Measurements from ENCODE around the gene GAMT. TPM values are rescaled to one million over a fixed set of nuclear protein-coding genes. Genes with fewer than 3 reads are reported as not detected.

The GAMT gene
- 20.0 and 22.1 TPM in 2 replicates for total RNA-seq
- polyA plus RNA-seq, result 36.9 and 46.8 TPM in 2 replicates
- 18.4 and 26.8 TPM in 2 replicates for polyA plus RNA-seq (2011; cell fraction: cytosol; rRNA removed)
- polyA plus RNA-seq (2011; cell fraction: nucleus; rRNA removed), result 10.2 and 11.8 TPM in 2 replicates
- polyA plus RNA-seq (2012), result 22.2 and 26.2 TPM in 2 replicates
- 14.3 and 21.7 TPM in 2 replicates for polyA minus RNA-seq
- 24.1 TPM for polyA minus RNA-seq (2011; cell fraction: cytosol; rRNA and poly(A)+ RNA removed)
- 2.8 and 4.5 TPM in 2 replicates for polyA minus RNA-seq (2011; cell fraction: nucleus; rRNA and poly(A)+ RNA removed)
- percentile 41 among the genes with signal in this experiment for Bru-seq, nascent RNA
- percentile 38 among the genes with signal in this experiment for BruChase-seq, experiment 1, labeled RNA remaining after a 6-hour chase
- BruChase-seq, experiment 2, labeled RNA remaining after a 2-hour chase, result percentile 29 among the genes with signal in this experiment
- long read RNA-seq, transcript GAMT-202 (5 exons, 1,769 nt), result minor isoform, 9 of 96 reads
- long read RNA-seq, transcript GAMT-201 (6 exons, 1,121 nt), result major isoform, 76 of 96 reads
- long read RNA-seq, partial matches to known transcripts, result 5 of 96 reads
- long read RNA-seq, other reads (novel, unspliced or antisense), result 5 of 96 reads

DNA sequence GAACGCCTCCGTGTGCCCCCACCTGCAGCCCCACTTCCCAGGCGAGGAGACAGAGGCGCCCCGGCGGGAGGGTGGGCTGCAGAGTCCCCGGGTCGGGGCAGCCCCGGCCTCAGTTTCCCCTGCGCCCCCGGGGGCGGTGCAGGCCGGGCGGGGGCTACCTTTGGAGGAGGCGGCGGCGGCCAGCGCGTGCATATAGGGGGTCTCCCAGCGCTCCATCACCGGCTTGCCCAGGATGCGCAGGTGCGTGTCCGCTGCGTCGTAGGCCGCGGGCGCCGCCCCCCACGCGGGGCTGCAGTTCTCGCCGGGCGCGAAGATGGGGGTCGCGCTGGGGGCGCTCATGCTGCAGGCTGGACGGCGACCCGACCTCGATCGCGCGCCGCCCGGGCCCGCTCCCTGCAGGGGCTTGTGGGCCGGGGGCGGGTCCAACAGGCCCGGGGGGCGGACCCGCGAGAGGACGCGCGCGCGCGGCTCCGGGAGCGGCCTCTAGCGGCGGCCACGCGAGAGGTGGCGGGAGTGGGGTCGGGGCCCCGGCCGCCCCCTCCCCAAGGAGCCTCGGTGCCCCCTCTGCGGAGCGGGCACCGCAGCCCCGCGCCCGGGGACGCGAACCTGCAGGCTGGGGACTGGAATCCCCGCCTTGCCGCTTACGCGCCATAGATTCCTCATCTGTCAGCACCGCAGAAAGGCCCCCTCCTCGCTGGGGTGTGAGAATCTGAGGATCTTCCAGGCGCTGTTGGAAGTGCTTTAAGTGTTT, at the start of gene GAMT:
Gene GAMT (minus strand): TSS at position 405 of the 751 bp plus-strand sequence. CDS start 66 bp downstream, at position 339.
- POLR2A ChIA-PET, result no interaction called here
- peak; percentile 48 for DNase-seq (ENCODE audit: low read depth, low spot score)

More for the DNA sequence above, at the start of gene GAMT:
- no peak within 1 kb of the TSS for H3K27ac ChIP-seq (ENCODE audit: insufficient read depth, low read depth, low read length)
- CTCF ChIA-PET, result no interaction called here
- no peaks in the 10 kb centered on the region for H4K20me1 ChIP-seq (replicated peaks; ENCODE audit: control insufficient read depth, extremely low read depth, insufficient read depth, low read length)
- peak within 1 kb of the TSS; percentile 47 to 70 (median 56) for H3K4me3 ChIP-seq (replicated peaks in 1 of 3; ENCODE audit: insufficient read depth in 1 of 3, low read depth in 1 of 3, low read length in 3 of 3)
- peak; percentile 12 for FAIRE-seq
- no TSS peak for BruUV-seq (replicated peaks)
- no peaks in the 10 kb centered on the region for H3K27me3 ChIP-seq (ENCODE audit: control insufficient read depth in 2 of 2, insufficient read depth in 2 of 2, low read length in 2 of 2)
- H3K9ac ChIP-seq (replicated peaks; ENCODE audit: extremely low read depth, insufficient read depth, low read length), result no peak within 1 kb of the TSS
- H3K4me2 ChIP-seq (ENCODE audit: insufficient read depth, low read length), result peak within 1 kb of the TSS; percentile 49
- no peaks in the 10 kb centered on the region for H3K9me1 ChIP-seq (replicated peaks; ENCODE audit: control insufficient read depth, extremely low read depth, insufficient read depth, low read length)
- intact Hi-C loops (cut with micrococcal nuclease), result loop anchor here (1.0 to 10.0 kb wide), 2 partner anchors 18 to 193 kb away; partner anchors contain the start of genes MBD3 and NDUFS7
- peak within 1 kb of the TSS; percentile 84 for H2AFZ ChIP-seq (ENCODE audit: low read depth, low read length)
- TF ChIP-seq, protein P1, sequence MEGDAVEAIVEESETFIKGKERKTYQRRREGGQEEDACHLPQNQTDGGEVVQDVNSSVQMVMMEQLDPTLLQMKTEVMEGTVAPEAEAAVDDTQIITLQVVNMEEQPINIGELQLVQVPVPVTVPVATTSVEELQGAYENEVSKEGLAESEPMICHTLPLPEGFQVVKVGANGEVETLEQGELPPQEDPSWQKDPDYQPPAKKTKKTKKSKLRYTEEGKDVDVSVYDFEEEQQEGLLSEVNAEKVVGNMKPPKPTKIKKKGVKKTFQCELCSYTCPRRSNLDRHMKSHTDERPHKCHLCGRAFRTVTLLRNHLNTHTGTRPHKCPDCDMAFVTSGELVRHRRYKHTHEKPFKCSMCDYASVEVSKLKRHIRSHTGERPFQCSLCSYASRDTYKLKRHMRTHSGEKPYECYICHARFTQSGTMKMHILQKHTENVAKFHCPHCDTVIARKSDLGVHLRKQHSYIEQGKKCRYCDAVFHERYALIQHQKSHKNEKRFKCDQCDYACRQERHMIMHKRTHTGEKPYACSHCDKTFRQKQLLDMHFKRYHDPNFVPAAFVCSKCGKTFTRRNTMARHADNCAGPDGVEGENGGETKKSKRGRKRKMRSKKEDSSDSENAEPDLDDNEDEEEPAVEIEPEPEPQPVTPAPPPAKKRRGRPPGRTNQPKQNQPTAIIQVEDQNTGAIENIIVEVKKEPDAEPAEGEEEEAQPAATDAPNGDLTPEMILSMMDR (IDR thresholded peaks at IDR 0.05; ENCODE audit: extremely low read depth in 1 of 2, insufficient read depth in 1 of 2, low read depth in 1 of 2, low read length in 2 of 2), result peak; percentile 27 to 48
- TF ChIP-seq POLR2AphosphoS5 (IDR thresholded peaks at IDR 0.05; ENCODE audit: insufficient read depth, low read depth, low read length), result no peak
- TF ChIP-seq MYC (IDR thresholded peaks at IDR 0.05; ENCODE audit: low read depth, low read length), result no peak
- no peak for TF ChIP-seq EZH2 (IDR thresholded peaks at IDR 0.05; ENCODE audit: borderline replicate concordance, low read depth, low read length, severe bottlenecking)
- no peaks in the 10 kb centered on the region for H3K36me3 ChIP-seq (ENCODE audit: control insufficient read depth in 2 of 2, extremely low read depth in 1 of 2, insufficient read depth in 2 of 2, low read length in 2 of 2)
- H3K9me3 ChIP-seq (replicated peaks; ENCODE audit: control insufficient read depth, insufficient read depth, low read length), result no peaks in the 10 kb centered on the region
- no peaks in the 10 kb centered on the region for H3K79me2 ChIP-seq (ENCODE audit: control insufficient read depth, insufficient read depth, low read length)
- dilution Hi-C loops (cut with MboI; ENCODE audit: extremely low pct_ligation_motif_present, low sequenced_read_pairs), result no loop called here
- H3K4me1 ChIP-seq (ENCODE audit: control insufficient read depth, extremely low read depth, insufficient read depth, low read length), result peaks cover 12% of the 10 kb centered on the region
